HFF-Myc (cell line): Measurements from ENCODE around the gene PRRC2B.

Experiments
- DNase-seq: peaks from one replicate; pipeline ENCODE4 v3.0.0-alpha.2; 2011; ENCODE audit warnings: low read depth; ENCODE audit errors: extremely low read depth
- H3K4me3 ChIP-seq: replicated peaks from 2 replicates; pipeline ENCODE4 v1.5.1; 2011; ENCODE audit warnings: low read depth, mild to moderate bottlenecking, control low read depth, low read length
- TF ChIP-seq, protein P1 (sequence below): IDR thresholded peaks from 2 replicates; pipeline ENCODE4 v1.5.1; 2012; ENCODE audit warnings: mild to moderate bottlenecking, low read depth, low read length, control low read depth; ENCODE audit errors: missing control alignments

Gene PRRC2B

DNA sequence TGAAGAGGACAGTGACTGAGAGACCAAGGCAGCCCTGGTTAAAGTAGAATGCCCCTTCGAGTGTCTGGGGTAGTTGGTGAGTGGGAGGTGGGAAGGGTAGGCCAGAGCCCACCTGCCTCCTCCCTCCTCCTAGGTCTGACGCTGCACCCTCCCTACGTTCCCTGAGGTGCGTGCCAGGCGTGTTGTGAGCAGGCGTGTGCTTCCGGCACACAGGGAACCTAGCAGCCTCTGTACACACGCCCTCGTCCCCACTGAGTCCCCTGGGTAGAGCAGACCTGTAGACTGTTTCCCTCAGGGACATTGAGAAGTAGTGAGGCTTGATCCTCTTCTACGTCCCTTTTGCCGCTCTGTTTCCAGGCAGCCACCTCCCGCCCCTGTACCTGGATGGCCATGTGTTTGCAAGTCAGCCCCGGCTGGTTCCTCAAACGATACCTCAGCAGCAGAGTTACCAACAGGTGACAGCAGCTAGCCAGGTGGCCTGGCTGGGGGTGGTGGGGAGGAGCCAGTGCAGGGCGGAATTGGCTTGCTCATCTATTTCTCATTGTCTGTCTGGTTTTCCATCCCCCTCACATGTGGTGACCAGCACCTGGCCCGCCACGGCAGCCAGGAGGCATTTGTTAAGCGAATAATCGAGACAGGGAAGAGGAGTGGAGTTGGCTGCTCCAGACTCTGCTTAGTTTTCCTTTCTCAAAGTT, 92.0 kb downstream of the PRRC2B start:
- no peak for DNase-seq
- TF ChIP-seq, protein P1, sequence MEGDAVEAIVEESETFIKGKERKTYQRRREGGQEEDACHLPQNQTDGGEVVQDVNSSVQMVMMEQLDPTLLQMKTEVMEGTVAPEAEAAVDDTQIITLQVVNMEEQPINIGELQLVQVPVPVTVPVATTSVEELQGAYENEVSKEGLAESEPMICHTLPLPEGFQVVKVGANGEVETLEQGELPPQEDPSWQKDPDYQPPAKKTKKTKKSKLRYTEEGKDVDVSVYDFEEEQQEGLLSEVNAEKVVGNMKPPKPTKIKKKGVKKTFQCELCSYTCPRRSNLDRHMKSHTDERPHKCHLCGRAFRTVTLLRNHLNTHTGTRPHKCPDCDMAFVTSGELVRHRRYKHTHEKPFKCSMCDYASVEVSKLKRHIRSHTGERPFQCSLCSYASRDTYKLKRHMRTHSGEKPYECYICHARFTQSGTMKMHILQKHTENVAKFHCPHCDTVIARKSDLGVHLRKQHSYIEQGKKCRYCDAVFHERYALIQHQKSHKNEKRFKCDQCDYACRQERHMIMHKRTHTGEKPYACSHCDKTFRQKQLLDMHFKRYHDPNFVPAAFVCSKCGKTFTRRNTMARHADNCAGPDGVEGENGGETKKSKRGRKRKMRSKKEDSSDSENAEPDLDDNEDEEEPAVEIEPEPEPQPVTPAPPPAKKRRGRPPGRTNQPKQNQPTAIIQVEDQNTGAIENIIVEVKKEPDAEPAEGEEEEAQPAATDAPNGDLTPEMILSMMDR: no peak
- no peak overlapping the region for H3K4me3 ChIP-seq

DNA sequence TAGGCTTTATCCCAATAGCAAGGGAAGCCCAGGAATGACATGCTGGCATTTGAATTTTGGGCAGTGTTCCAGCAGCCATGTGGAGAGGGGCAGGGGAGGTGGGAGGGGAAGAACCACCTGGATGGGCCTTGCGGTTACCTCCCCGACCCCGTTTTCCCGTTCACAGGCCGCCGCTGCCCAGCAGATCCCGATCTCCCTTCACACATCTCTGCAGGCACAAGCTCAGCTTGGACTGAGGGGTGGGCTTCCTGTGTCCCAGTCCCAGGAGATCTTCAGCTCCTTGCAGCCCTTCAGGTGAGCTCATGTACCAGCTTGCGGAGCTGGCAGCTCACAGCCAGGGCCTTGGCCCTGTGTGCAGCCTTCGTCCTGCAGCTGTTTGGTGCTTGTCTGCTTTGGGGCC, 93.1 kb downstream of the PRRC2B start:
- no peak for DNase-seq
- no peak overlapping the region for H3K4me3 ChIP-seq
- TF ChIP-seq, protein P1: no peak

DNA sequence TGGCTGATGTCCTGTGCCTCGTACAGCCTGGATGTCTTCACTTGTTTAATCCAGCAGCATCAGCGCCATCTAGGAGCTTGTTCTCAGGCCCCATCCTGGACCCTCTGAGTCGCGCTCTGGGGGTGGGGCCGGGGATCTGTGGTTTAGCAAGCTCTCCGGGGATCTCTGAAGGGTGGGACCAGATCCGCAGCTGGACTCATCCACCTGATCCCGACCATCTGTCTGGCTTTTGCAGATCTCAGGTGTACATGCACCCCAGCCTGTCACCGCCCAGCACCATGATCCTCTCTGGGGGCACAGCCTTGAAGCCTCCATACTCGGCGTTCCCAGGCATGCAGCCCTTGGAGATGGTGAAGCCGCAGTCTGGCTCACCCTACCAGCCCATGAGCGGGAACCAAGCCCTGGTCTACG, 93.7 kb downstream of the PRRC2B start:
- DNase-seq: no peak
- H3K4me3 ChIP-seq: no peak overlapping the region
- TF ChIP-seq, protein P1: no peak

DNA sequence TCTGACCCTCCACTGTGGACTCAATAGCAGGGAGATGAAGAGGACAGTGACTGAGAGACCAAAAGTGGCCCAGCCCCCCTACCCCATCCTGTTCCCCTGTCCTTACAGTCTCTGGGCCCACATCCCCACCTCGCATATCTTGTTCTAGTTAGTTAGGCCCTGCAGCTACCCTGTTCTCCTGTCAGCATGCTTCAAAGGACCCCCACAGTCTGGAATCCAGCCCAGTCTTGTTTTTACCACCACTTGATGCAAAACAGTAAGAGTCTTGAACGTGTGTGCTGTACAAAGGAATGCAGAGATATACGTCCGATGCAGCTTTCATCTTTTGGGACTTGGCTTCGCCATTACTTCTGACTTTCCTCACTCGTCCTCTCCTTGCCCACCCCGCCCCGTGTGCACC, 96.6 kb downstream of the PRRC2B start:
- no peak overlapping the region for H3K4me3 ChIP-seq
- TF ChIP-seq, protein P1: no peak
- no peak for DNase-seq

DNA sequence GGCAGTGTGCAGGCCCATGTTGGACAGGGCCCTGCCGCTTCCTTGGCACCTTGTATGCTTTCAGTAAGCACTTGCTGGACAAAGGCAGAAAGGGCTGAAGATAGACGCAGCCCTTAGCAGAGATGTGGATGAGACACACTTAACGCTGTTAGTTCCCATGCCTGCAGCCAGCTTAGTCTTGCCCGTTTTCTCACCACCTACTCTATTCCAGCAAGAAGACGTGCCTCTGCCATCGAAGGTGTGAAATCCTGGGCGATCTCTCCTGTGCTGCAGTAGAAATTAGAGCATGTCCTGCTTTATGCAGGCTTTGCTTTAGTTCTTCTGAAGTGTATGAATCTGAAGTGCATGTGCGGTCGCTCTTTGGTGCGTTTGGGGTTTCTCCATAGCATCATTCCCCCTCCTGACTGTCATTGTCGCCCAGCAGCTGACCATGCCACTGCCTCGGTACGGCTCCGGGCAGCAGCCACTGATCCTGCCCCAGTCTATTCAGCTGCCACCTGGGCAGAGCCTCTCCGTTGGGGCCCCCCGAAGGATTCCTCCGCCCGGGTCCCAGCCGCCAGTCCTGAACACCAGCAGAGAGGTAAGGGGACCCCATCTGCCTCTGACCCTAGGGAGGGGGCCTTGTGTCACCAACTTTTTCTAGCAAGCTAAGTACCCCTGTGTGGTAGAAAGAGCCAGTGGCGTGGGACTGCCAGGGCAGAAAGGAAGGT, 97.3 kb downstream of the PRRC2B start:
- TF ChIP-seq, protein P1: no peak
- no peak overlapping the region for H3K4me3 ChIP-seq
- DNase-seq: no peak

DNA sequence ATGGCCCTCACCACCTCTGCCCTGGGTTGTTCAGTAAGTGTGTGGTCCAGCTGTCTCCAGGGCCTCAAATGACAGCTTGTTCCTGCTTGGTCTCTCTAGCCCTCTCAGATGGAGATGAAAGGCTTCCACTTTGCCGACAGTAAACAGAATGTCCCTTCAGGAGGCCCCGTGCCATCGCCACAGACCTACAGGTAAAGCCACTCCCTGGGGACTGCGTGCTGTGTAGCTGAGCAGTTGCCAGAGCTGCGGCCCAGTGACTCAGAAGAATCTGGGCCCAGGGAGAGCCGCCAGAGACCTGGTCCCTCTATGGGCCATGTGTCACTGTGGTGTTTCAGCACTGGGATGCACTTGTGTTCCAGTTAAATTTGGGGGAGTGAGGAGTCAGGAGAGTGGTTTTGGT, 98.2 kb downstream of the PRRC2B start:
- TF ChIP-seq, protein P1: no peak
- H3K4me3 ChIP-seq: no peak overlapping the region
- DNase-seq: no peak
